HL-60 (cell line): ENCODE data around the gene MAP2K4.

Source experiments
- POLR2AphosphoS5 ChIP-seq: IDR thresholded peaks from 2 replicates; pipeline ENCODE4 v1.6.1; 2012; ENCODE audit warnings: low read depth
- SPI1 ChIP-seq: IDR thresholded peaks from 2 replicates; pipeline ENCODE4 v1.6.1; 2012; ENCODE audit warnings: low read depth, mild to moderate bottlenecking, borderline replicate concordance
- TF ChIP-seq, protein P1 (sequence below): IDR thresholded peaks from 2 replicates; pipeline ENCODE4 v1.6.1; 2012; ENCODE audit warnings: low read depth; ENCODE audit not compliant: insufficient replicate concordance
- TF ChIP-seq, protein P2 (sequence below): IDR thresholded peaks from one replicate; pipeline ENCODE4 v1.5.1; 2011; ENCODE audit warnings: low read length, control low read depth, inconsistent platforms; ENCODE audit not compliant: insufficient read depth

DNA sequence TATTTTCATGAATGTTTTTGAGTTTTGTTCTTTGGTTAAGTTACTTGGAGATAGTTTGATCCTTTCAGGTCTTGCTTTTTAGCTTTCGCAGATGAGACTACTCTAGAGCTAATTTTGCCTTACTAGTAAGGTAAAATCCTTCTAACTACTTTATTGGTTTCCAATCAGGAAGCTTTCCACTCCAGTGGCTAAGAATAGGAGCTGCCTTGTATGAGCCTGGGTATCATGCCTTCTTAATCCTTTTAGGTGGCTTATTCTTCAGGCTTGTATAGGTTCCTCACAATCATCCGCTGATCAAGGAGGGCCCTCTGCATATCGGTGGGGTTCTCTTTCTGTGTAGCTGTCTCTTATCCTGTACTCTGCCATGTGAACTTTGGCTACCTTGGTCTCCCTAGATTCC lies 53.7 kb downstream of the MAP2K4 start:
- TF ChIP-seq, protein P1, sequence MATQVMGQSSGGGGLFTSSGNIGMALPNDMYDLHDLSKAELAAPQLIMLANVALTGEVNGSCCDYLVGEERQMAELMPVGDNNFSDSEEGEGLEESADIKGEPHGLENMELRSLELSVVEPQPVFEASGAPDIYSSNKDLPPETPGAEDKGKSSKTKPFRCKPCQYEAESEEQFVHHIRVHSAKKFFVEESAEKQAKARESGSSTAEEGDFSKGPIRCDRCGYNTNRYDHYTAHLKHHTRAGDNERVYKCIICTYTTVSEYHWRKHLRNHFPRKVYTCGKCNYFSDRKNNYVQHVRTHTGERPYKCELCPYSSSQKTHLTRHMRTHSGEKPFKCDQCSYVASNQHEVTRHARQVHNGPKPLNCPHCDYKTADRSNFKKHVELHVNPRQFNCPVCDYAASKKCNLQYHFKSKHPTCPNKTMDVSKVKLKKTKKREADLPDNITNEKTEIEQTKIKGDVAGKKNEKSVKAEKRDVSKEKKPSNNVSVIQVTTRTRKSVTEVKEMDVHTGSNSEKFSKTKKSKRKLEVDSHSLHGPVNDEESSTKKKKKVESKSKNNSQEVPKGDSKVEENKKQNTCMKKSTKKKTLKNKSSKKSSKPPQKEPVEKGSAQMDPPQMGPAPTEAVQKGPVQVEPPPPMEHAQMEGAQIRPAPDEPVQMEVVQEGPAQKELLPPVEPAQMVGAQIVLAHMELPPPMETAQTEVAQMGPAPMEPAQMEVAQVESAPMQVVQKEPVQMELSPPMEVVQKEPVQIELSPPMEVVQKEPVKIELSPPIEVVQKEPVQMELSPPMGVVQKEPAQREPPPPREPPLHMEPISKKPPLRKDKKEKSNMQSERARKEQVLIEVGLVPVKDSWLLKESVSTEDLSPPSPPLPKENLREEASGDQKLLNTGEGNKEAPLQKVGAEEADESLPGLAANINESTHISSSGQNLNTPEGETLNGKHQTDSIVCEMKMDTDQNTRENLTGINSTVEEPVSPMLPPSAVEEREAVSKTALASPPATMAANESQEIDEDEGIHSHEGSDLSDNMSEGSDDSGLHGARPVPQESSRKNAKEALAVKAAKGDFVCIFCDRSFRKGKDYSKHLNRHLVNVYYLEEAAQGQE: no peak
- no peak for TF ChIP-seq POLR2AphosphoS5
- TF ChIP-seq, protein P2, sequence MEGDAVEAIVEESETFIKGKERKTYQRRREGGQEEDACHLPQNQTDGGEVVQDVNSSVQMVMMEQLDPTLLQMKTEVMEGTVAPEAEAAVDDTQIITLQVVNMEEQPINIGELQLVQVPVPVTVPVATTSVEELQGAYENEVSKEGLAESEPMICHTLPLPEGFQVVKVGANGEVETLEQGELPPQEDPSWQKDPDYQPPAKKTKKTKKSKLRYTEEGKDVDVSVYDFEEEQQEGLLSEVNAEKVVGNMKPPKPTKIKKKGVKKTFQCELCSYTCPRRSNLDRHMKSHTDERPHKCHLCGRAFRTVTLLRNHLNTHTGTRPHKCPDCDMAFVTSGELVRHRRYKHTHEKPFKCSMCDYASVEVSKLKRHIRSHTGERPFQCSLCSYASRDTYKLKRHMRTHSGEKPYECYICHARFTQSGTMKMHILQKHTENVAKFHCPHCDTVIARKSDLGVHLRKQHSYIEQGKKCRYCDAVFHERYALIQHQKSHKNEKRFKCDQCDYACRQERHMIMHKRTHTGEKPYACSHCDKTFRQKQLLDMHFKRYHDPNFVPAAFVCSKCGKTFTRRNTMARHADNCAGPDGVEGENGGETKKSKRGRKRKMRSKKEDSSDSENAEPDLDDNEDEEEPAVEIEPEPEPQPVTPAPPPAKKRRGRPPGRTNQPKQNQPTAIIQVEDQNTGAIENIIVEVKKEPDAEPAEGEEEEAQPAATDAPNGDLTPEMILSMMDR: no peak
- no peak for TF ChIP-seq SPI1
